Effector memory CD8-positive, alpha-beta T cell (primary cell): ENCODE data around the gene PTTG2.

Experiments
- ATAC-seq: fragments of 150-1000 bp; cut with Tn5 transposase; replicated peaks from 2 replicates; pipeline ENCODE4 v1.10.0; 2021; ENCODE audit warnings: mild to moderate bottlenecking, moderate library complexity
- DNase-seq, 3 experiments: peaks; one replicate each; pipeline ENCODE4 v3.0.0; 2021
- H3K27ac Mint-ChIP-seq, 2 donors: one replicate each; pipeline ENCODE4 v1.8.0; 2022; ENCODE audit warnings: mild to moderate bottlenecking in 2 of 2, mixed read lengths in 2 of 2, moderate library complexity in 2 of 2
- H3K27me3 Mint-ChIP-seq, 2 donors: one replicate each; pipeline ENCODE4 v1.8.0; 2022; ENCODE audit warnings: mixed read lengths in 2 of 2
- H3K36me3 Mint-ChIP-seq: one replicate; pipeline ENCODE4 v1.8.0; 2022; ENCODE audit warnings: mild to moderate bottlenecking, moderate library complexity, mixed read lengths; ENCODE audit not compliant: insufficient read depth
- H3K4me1 Mint-ChIP-seq, 2 donors: one replicate each; pipeline ENCODE4 v1.8.0; 2022; ENCODE audit warnings: low read depth in 2 of 2, mixed read lengths in 2 of 2
- H3K4me3 Mint-ChIP-seq, 2 donors: one replicate each; pipeline ENCODE4 v1.8.0; 2022; ENCODE audit warnings: mild to moderate bottlenecking in 2 of 2, mixed read lengths in 2 of 2, moderate library complexity in 2 of 2
- H3K9me3 Mint-ChIP-seq, 2 donors: one replicate each; pipeline ENCODE4 v1.8.0; 2022; ENCODE audit warnings: mixed read lengths in 2 of 2

The PTTG2 gene

DNA sequence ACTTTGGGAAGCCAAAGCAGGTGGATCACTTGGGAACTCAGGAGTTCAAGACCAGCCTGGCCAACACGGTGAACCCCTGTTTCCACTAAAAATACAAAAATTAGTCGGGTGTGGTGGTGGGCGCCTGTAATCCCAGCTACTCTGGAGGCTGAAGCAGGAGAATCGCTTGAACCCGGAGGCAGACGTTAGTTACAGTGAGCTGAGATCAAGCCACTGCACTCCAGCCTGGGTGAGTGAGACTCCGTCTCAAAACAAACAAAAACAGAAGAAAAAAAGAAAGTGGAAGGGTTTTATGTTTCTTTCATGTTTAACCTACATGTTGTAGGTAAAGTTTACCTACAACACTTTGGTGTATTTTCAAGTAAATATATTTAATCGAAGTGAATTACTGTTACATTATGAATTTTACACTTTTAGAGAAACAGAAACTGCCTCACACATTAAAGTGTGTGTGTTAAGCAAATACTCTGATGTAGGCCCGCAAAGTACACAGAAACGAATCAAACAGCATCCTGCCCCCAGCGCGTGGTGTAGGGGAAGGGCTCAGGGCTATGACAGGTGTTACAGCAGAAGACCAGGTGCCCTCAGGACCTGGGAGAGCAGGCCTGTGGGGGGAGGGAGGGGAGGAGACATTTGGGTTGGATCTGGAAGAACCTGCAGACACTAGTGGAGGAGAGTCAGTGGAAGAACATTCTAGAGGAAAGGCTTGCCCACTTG, 39.0 kb downstream of the PTTG2 start:
- peak overlapping the region; percentile 60 to 81 for H3K27ac Mint-ChIP-seq
- H3K4me1 Mint-ChIP-seq: peaks cover 18 to 40% of the 10 kb centered on the region in 2 donors

DNA sequence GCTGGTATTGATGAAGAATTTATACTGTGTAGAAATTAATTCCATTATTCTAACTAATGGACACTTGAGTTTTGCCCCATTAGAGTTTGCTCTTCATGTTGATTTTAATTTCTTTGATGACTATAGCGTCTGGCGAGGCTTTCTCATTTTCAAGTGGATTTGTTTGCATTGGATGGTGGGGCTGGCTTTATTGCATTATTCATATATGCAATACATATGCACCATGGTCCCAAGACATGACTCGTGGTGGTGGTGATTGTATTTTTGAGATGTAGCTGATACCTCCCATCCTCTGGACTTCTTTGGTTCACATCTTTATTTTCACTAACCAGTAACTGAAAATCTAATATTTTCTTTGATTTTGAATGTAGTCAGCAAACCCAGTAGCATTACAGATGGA, 39.8 kb downstream of the PTTG2 start:
- no peak overlapping the region for H3K27ac Mint-ChIP-seq
- H3K4me1 Mint-ChIP-seq: peaks cover 16 to 40% of the 10 kb centered on the region in 2 donors
- no peaks in the 10 kb centered on the region for H3K27me3 Mint-ChIP-seq
- no peaks in the 10 kb centered on the region for H3K36me3 Mint-ChIP-seq
- H3K4me3 Mint-ChIP-seq: no peak overlapping the region
- ATAC-seq: no peak
- DNase-seq: no peak
- no peaks in the 10 kb centered on the region for H3K9me3 Mint-ChIP-seq

More for the DNA sequence above, 39.0 kb downstream of the PTTG2 start:
- no peaks in the 10 kb centered on the region for H3K36me3 Mint-ChIP-seq
- no peak overlapping the region for H3K4me3 Mint-ChIP-seq
- H3K9me3 Mint-ChIP-seq: no peaks in the 10 kb centered on the region
- no peak for DNase-seq
- ATAC-seq: no peak
- no peaks in the 10 kb centered on the region for H3K27me3 Mint-ChIP-seq

DNA sequence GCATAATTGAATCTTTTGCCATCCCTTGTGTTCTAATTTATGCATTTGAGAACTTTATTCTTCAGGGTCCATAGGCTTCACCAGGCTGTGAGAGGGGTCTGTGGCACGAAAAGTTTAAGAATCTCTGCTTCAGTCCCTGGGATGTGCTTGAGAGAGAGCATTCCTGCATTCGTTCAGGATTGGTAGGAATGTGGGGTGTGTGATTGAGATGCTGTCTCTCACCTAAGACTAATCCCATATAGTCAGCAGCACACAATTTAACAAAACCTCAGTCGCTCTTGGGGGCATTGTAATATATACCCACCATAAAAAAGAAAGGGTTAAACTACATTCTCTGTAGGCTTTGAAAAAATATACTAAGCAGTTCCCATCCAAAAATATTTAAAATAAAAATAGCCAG, 41.7 kb downstream of the PTTG2 start:
- ATAC-seq (no peak), DNase-seq (no peak)
- Mint-ChIP-seq H3K27me3 (no peaks in the 10 kb centered on the region), H3K27ac (peak overlapping the region in 1 of 2 donors; percentile 30), H3K4me1 (peaks cover 24 to 45% of the 10 kb centered on the region in 2 donors), H3K36me3 (no peaks in the 10 kb centered on the region), H3K4me3 (no peak overlapping the region), H3K9me3 (no peaks in the 10 kb centered on the region)

DNA sequence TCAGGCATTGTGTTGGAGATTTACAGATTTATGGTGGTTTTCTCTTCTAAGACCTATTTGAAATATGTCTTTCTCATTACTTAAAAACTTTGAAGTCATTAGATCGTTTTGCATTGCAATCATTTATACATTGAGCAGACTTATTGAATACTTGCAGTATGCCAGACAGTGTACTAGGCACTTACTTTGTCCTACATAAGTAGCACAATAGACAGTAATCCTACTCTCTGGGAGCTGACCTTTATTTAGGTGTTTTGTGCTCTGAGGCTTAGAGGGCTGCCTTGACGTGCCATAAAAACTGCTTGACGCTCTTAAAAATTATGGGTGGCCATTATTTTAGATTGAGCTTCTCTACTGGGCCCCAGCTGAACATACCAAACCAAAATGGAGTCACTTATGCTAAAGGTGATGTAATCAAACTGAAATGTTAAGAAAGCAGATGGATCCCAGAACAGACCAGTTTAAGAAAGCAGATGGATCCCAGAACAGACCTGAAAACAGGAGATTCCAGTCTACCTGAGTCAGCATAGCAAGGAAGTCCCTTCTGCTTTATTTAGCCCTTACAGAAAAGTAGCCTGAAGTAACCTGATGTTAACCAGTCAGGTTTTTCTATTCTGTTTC, 42.4 kb downstream of the PTTG2 start:
- H3K4me1 Mint-ChIP-seq: peaks cover 26 to 47% of the 10 kb centered on the region in 2 donors
- peak overlapping the region; percentile 33 to 59 for H3K4me3 Mint-ChIP-seq
- ATAC-seq (peak; percentile 57), DNase-seq (no peak)
- no peaks in the 10 kb centered on the region for H3K27me3 Mint-ChIP-seq
- H3K9me3 Mint-ChIP-seq: no peaks in the 10 kb centered on the region
- peak overlapping the region; percentile 30 to 82 for H3K27ac Mint-ChIP-seq
- H3K36me3 Mint-ChIP-seq: no peaks in the 10 kb centered on the region

DNA sequence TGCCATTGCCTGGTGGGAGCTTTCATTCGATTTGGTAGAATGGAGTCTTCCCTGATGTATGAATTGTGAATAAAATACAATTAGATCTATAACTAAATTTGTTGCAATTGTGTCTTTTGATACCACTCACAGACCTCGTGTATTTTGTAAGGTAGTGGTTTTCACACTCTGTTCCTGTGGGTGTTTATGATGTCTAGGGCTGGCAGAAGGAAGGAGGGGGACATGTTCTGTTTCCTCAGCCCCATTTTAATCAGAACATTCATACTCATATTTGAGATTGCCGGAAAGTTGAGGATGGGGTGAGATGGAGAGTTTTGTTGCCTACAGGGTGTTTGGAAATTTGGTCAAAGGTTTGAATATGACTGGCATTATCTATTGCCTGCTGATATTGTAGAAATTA, 42.9 kb downstream of the PTTG2 start:
- Mint-ChIP-seq H3K4me1 (peaks cover 28 to 48% of the 10 kb centered on the region in 2 donors), H3K27me3 (no peaks in the 10 kb centered on the region), H3K4me3 (peak overlapping the region; percentile 33 to 59)

DNA sequence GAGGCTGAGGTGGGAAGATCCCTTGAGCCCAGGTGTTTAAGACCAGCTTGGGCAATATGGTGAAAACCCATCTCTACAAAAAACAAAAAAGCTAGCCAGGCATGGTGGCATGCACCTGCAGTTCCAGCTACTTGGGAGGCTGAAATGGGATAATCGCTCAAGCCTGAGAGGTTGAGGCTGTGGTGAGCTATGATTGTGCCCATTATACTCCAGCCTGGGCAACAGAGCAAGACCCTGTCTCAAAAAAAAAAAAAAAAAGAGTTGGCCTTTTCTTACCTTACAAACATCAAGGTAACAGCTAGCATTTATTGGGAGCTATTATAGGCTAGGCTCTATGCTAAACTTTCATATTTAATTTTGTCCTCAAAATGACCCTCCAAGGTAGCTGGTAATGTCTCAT, 43.4 kb downstream of the PTTG2 start:
- Mint-ChIP-seq H3K4me3 (peak overlapping the region in 1 of 2 donors; percentile 59), H3K4me1 (peaks cover 32 to 42% of the 10 kb centered on the region in 2 donors)

More for the DNA sequence above, 42.9 kb downstream of the PTTG2 start:
- peak overlapping the region; percentile 30 to 82 for H3K27ac Mint-ChIP-seq
- no peaks in the 10 kb centered on the region for H3K36me3 Mint-ChIP-seq
- H3K9me3 Mint-ChIP-seq: no peaks in the 10 kb centered on the region
- ATAC-seq (peak; percentile 99), DNase-seq (peak; percentile 8 to 33 (median 9))

DNA sequence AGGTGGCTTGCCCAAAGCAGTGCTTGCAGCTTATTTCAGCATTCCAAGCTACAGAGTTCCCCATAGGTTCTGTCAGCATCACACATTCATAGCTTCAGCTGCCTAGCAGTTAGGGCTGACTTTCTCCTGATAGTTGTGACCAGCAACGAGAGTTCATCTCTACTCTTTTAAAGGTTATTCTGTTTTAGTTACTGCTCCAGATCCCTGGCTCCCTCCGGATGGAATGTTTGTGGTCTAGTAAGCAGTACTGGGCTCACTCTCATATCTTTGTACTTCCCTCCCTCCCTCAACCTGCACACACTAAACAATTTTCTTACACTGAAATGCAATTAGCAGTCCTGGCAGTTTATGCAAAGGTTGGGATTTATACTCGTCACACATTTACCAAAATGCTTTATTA, 43.9 kb downstream of the PTTG2 start:
- Mint-ChIP-seq H3K36me3 (no peaks in the 10 kb centered on the region), H3K4me1 (peaks cover 32 to 38% of the 10 kb centered on the region in 2 donors), H3K4me3 (no peak overlapping the region), H3K27me3 (no peaks in the 10 kb centered on the region), H3K27ac (no peak overlapping the region), H3K9me3 (no peaks in the 10 kb centered on the region)
- DNase-seq: no peak
- ATAC-seq: no peak

More for the DNA sequence above, 43.4 kb downstream of the PTTG2 start:
- H3K36me3 Mint-ChIP-seq: no peaks in the 10 kb centered on the region
- peak overlapping the region; percentile 30 to 82 for H3K27ac Mint-ChIP-seq
- no peaks in the 10 kb centered on the region for H3K9me3 Mint-ChIP-seq
- no peaks in the 10 kb centered on the region for H3K27me3 Mint-ChIP-seq
- no peak for ATAC-seq
- no peak for DNase-seq

DNA sequence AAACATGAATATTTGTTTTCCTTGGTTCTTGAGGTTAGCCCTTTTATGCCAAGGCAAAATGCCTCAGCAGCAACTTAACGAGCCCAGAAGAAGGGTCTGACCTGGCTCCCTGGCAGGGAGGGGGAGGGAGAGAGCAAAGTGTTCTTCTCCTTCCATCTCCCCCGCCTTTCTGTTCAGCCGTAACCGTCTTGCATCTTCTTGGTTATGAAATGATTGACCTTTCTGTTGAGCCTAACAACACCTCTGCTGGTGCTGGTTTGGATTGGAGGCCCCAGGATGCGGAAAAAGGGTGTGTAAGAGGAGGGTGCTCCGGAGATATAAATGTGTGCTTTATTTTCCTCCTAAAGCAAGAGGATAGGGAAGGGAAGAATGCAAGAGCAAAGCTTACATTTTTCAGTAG, 44.7 kb downstream of the PTTG2 start:
- Mint-ChIP-seq H3K27me3 (no peaks in the 10 kb centered on the region), H3K27ac (peak overlapping the region in 1 of 2 donors; percentile 77), H3K4me1 (peaks cover 32 to 37% of the 10 kb centered on the region in 2 donors), H3K4me3 (no peak overlapping the region), H3K36me3 (no peaks in the 10 kb centered on the region), H3K9me3 (no peaks in the 10 kb centered on the region)
- DNase-seq (no peak), ATAC-seq (no peak)

DNA sequence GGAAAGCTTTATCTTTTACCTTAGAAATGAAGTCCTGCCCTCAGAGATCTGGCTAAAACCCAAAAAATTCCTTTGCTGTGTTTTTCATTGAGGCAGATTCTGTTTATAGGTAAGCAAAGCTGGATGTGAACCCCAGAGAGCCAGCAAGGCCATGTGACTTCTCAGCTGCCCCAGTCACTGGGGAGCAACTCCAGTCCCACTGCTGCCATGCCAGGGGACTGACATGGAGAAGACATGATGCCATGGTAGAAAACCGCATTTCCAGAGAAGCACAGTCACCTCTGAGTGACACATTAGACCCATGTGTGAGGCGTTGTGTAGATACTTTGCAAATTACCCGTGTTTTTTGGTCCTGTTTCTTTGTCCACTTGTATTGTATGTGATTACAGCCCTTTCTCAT, 45.4 kb downstream of the PTTG2 start:
- Mint-ChIP-seq H3K27ac (peak overlapping the region in 1 of 2 donors; percentile 77), H3K4me3 (no peak overlapping the region), H3K27me3 (no peaks in the 10 kb centered on the region), H3K9me3 (no peaks in the 10 kb centered on the region), H3K36me3 (no peaks in the 10 kb centered on the region), H3K4me1 (peaks cover 36 to 37% of the 10 kb centered on the region in 2 donors)
- DNase-seq (no peak), ATAC-seq (no peak)

DNA sequence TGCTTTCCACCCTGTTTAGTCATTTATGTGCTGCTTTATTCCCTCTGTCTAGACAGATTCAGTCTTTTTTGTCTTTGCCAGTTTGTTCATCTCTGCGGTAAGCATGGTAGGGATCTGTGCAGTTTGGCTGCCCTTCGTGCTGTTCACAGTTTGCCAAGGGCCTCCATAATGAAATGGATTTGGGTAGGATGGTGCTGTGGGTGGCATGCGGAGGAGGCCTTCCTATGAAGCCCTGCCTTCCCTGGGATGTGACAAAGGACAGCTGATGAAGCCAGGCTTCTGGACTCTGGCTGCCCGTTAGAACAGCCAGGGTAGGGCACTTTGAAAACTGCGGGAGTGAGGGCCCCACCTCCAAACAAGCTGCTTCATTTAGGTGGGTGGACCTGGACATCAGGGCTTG, 47.4 kb downstream of the PTTG2 start:
- Mint-ChIP-seq H3K4me1 (peaks cover 32 to 36% of the 10 kb centered on the region in 2 donors), H3K36me3 (no peaks in the 10 kb centered on the region), H3K9me3 (no peaks in the 10 kb centered on the region), H3K27me3 (no peaks in the 10 kb centered on the region), H3K4me3 (no peak overlapping the region), H3K27ac (no peak overlapping the region)
- DNase-seq: no peak
- no peak for ATAC-seq

DNA sequence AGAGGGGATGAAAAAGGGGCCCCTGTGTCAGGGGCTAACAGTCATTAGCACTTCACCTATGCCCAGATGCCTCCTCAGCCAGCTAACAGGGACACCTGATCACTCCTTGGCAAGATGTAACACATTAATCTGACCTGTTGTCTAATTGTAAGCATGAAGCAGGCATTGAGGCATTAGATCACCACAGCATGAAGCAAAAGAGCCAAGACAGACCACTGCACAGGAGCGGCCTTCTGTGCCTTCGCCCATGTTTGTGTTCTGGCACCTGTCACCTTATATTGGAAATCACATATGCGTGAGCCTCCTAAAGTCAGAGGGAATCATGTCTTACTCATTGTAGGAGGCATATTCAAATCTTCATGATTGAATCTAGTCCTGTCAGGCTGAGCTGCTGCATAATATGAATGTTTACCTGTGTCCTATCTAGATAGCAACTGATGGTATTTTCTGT, 48.4 kb downstream of the PTTG2 start:
- no peaks in the 10 kb centered on the region for H3K36me3 Mint-ChIP-seq
- H3K4me3 Mint-ChIP-seq: no peak overlapping the region
- ATAC-seq (no peak), DNase-seq (no peak)
- no peaks in the 10 kb centered on the region for H3K27me3 Mint-ChIP-seq
- no peak overlapping the region for H3K27ac Mint-ChIP-seq
- no peaks in the 10 kb centered on the region for H3K9me3 Mint-ChIP-seq
- peaks cover 26 to 28% of the 10 kb centered on the region in 2 donors for H3K4me1 Mint-ChIP-seq

DNA sequence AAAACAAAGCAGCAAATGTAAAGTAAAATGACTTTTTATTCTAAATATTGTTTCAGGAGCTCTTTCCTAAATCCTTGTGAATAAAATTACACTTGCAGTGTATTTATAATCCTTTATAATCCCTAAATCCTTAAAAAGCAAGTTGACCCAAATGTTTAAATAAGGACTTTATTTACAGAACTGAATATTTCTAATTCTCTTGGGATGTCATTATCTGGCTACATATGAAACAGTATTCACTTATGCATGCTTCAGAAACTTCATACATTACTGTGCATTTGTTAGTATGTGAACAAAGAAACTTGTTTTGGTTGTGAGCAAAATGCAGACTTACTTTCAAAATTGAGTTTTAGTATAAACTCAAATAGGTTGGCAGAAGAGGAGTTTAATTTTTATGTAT, 49.2 kb downstream of the PTTG2 start:
- Mint-ChIP-seq H3K36me3 (peaks cover 3% of the 10 kb centered on the region), H3K9me3 (no peaks in the 10 kb centered on the region), H3K27ac (no peak overlapping the region), H3K4me3 (no peak overlapping the region), H3K27me3 (no peaks in the 10 kb centered on the region), H3K4me1 (peaks cover 24 to 26% of the 10 kb centered on the region in 2 donors)
- DNase-seq (no peak), ATAC-seq (no peak)

DNA sequence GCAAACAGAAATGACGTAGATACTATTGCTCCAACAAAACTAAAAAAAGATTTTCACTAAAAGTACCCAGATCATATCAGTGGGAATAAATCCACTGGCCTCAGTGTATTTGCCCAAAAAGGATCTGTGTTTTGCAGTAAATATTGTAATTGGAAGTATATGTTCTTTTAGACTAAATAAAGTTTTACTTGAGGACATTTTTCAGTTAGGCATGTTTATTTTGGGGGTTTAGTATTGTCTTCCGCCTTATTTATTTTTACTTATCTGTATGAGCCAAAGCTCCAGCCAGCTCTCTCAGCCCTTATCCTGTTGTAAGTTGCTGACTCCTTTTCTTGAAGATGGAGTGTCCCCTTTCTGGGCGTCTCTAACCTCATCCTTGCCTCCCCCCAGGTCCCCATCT, 49.8 kb downstream of the PTTG2 start:
- no peak for ATAC-seq
- no peaks in the 10 kb centered on the region for H3K27me3 Mint-ChIP-seq
- H3K4me1 Mint-ChIP-seq: peaks cover 19 to 23% of the 10 kb centered on the region in 2 donors
- H3K4me3 Mint-ChIP-seq: no peak overlapping the region
- DNase-seq: no peak
- H3K27ac Mint-ChIP-seq: no peak overlapping the region
- H3K36me3 Mint-ChIP-seq: peaks cover 3% of the 10 kb centered on the region
- H3K9me3 Mint-ChIP-seq: no peaks in the 10 kb centered on the region
